ENCODE results near the gene ZC3H10.

Gene ZC3H10

GRCh38 chr12:56162468-56163290, 44.6 kb downstream of the ZC3H10 start:
- TF ChIP-seq JUND (IDR thresholded peaks at IDR 0.05; ENCODE audit: low read depth) = no peak
- in situ Hi-C loops (cut with HindIII; ENCODE audit: low pct_unique_long_range_greater_than_20kb, low sequenced_read_pairs) = no loop called here
- DNase-seq (ENCODE audit: low read depth in 1 of 2, low spot score in 1 of 2) = no peak

- no peak for TF ChIP-seq JUND (IDR thresholded peaks at IDR 0.05; ENCODE audit: low read depth)
- no peak for DNase-seq (ENCODE audit: low read depth in 1 of 2, low spot score in 1 of 2)
- in situ Hi-C loops (cut with HindIII; ENCODE audit: low pct_unique_long_range_greater_than_20kb, low sequenced_read_pairs) = no loop called here
Observed at GRCh38 chr12:56163533-56164344, 45.7 kb downstream of the ZC3H10 start.

GRCh38 chr12:56164345-56164729, 46.3 kb downstream of the ZC3H10 start:
- no peak for DNase-seq (ENCODE audit: low read depth in 1 of 2, low spot score in 1 of 2)
- in situ Hi-C loops (cut with HindIII; ENCODE audit: low pct_unique_long_range_greater_than_20kb, low sequenced_read_pairs) = no loop called here
- no peak for TF ChIP-seq JUND (IDR thresholded peaks at IDR 0.05; ENCODE audit: low read depth)

- no peak for DNase-seq (ENCODE audit: low read depth in 1 of 2, low spot score in 1 of 2)
- TF ChIP-seq JUND (IDR thresholded peaks at IDR 0.05; ENCODE audit: low read depth) = no peak
- in situ Hi-C loops (cut with HindIII; ENCODE audit: low pct_unique_long_range_greater_than_20kb, low sequenced_read_pairs) = no loop called here
Observed at GRCh38 chr12:56165369-56165768, 47.3 kb downstream of the ZC3H10 start.

GRCh38 chr12:56169229-56169759, 51.2 kb downstream of the ZC3H10 start:
- TF ChIP-seq JUND (IDR thresholded peaks at IDR 0.05; ENCODE audit: low read depth) = no peak
- DNase-seq (ENCODE audit: low read depth in 1 of 2, low spot score in 1 of 2) = no peak
- in situ Hi-C loops (cut with HindIII; ENCODE audit: low pct_unique_long_range_greater_than_20kb, low sequenced_read_pairs) = no loop called here

GRCh38 chr12:56172839-56173238, 54.8 kb downstream of the ZC3H10 start:
- no peak for DNase-seq (ENCODE audit: low read depth in 1 of 2, low spot score in 1 of 2)
- in situ Hi-C loops (cut with HindIII; ENCODE audit: low pct_unique_long_range_greater_than_20kb, low sequenced_read_pairs) = no loop called here
- no peak for TF ChIP-seq JUND (IDR thresholded peaks at IDR 0.05; ENCODE audit: low read depth)

All from T47D (cell line).